WTC11 (cell line): ENCODE measurements around the gene DUSP21.

Experiments
- ATF2 ChIP-seq: sonication (generic); formaldehyde crosslinking; IDR thresholded peaks from 2 replicates; pipeline ENCODE4 v1.8.1; 2022; ENCODE audit warnings: low read depth, missing genetic modification reagents, borderline replicate concordance
- CREM ChIP-seq: sonication (generic); formaldehyde crosslinking; IDR thresholded peaks from 2 replicates; pipeline ENCODE4 v1.8.1; 2022; ENCODE audit warnings: mild to moderate bottlenecking, missing genetic modification reagents, moderate library complexity
- CTCF ChIP-seq: fragments of 200-600 bp; IDR thresholded peaks from 2 replicates; pipeline ENCODE4 v1.8.0; 2022; ENCODE audit warnings: antibody characterized with exemption
- E2F1 ChIP-seq: sonication (generic); formaldehyde crosslinking; IDR thresholded peaks from 2 replicates; pipeline ENCODE4 v1.8.0; 2022; ENCODE audit warnings: mild to moderate bottlenecking, missing genetic modification reagents
- GABPB1 ChIP-seq: sonication (generic); formaldehyde crosslinking; IDR thresholded peaks from 2 replicates; pipeline ENCODE4 v1.8.1; 2023; ENCODE audit warnings: mild to moderate bottlenecking, missing genetic modification reagents
- JUN ChIP-seq: sonication (generic); formaldehyde crosslinking; IDR thresholded peaks from 2 replicates; pipeline ENCODE4 v1.8.0; 2023; ENCODE audit warnings: mild to moderate bottlenecking, missing genetic modification reagents
- MLX ChIP-seq: sonication (generic); formaldehyde crosslinking; IDR thresholded peaks from 2 replicates; pipeline ENCODE4 v1.8.1; 2023; ENCODE audit warnings: mild to moderate bottlenecking, missing genetic modification reagents, moderate library complexity
- MXD4 ChIP-seq: fragments of 250-450 bp; sonication (Bioruptor Pico); IDR thresholded peaks from 2 replicates; pipeline ENCODE4 v1.8.0; 2021; ENCODE audit warnings: mild to moderate bottlenecking, moderate library complexity, borderline replicate concordance
- NR2C2 ChIP-seq: sonication (generic); formaldehyde crosslinking; IDR thresholded peaks from 2 replicates; pipeline ENCODE4 v1.8.0; 2022; ENCODE audit warnings: mild to moderate bottlenecking, missing genetic modification reagents
- NR3C1 ChIP-seq: sonication (generic); formaldehyde crosslinking; conservative IDR thresholded peaks from 2 replicates; pipeline ENCODE4 v1.8.1; 2023; ENCODE audit warnings: low read depth, mild to moderate bottlenecking, missing genetic modification reagents
- PRDM15 ChIP-seq: sonication (generic); formaldehyde crosslinking; IDR thresholded peaks from 2 replicates; pipeline ENCODE4 v1.8.0; 2022; ENCODE audit warnings: missing genetic modification reagents
- SMAD3 ChIP-seq: sonication (generic); formaldehyde crosslinking; IDR thresholded peaks from 2 replicates; pipeline ENCODE4 v1.8.0; 2022; ENCODE audit warnings: missing genetic modification reagents, mild to moderate bottlenecking, borderline replicate concordance
- SMAD4 ChIP-seq: sonication (generic); formaldehyde crosslinking; IDR thresholded peaks from 2 replicates; pipeline ENCODE4 v1.8.0; 2022; ENCODE audit warnings: mild to moderate bottlenecking, missing genetic modification reagents
- ZNF232 ChIP-seq: sonication (generic); formaldehyde crosslinking; IDR thresholded peaks from 2 replicates; pipeline ENCODE4 v1.8.0; 2022; ENCODE audit warnings: mild to moderate bottlenecking, missing genetic modification reagents

GRCh38 chrX:44828008-44828605 is 15.7 kb upstream of the DUSP21 start:
- TF ChIP-seq SMAD3 (CRISPR knock-in tag): no peak
- TF ChIP-seq GABPB1: no peak
- no peak for TF ChIP-seq ATF2 (CRISPR knock-in tag)
- no peak for TF ChIP-seq CTCF
- no peak for TF ChIP-seq NR3C1 (CRISPR knock-in tag)
- no peak for TF ChIP-seq SMAD4
- no peak for TF ChIP-seq JUN (CRISPR knock-in tag)
- no peak for TF ChIP-seq E2F1 (CRISPR knock-in tag)
- no peak for TF ChIP-seq CREM
- no peak for TF ChIP-seq MXD4
- TF ChIP-seq PRDM15: no peak
- TF ChIP-seq ZNF232: no peak
- TF ChIP-seq MLX (CRISPR knock-in tag): no peak
- TF ChIP-seq NR2C2 (CRISPR knock-in tag): no peak
